Calu3 (cell line): ENCODE measurements around the gene CHN2. TPM values are rescaled to one million over a fixed set of nuclear protein-coding genes. Genes with fewer than 3 reads are reported as not detected.

ENCODE experiments used
- BruUV-seq: library from RNA; stranded (reverse); fragments of 400-500 nt; replicated peaks from 2 replicates; lab custom pipeline; 2021; lab: Mats Ljungman, UMichigan
- CTCF ChIA-PET: fragments of 300-600 bp; sonication (Branson Sonifier 250); formaldehyde crosslinking; loops from one replicate; lab custom pipeline; 2022; ENCODE audit warnings: antibody characterized with exemption; lab: Charles Lee
- DNase-seq: peaks from one replicate; pipeline ENCODE4 v3.0.0; 2022
- H3K27ac Mint-ChIP-seq: one replicate; pipeline ENCODE4 v1.8.0; 2022; ENCODE audit warnings: mixed read lengths; ENCODE audit not compliant: unreplicated experiment
- H3K27me3 Mint-ChIP-seq: one replicate; pipeline ENCODE4 v1.8.0; 2022; ENCODE audit warnings: mixed read lengths; ENCODE audit not compliant: unreplicated experiment
- H3K36me3 Mint-ChIP-seq: one replicate; pipeline ENCODE4 v1.8.0; 2022; ENCODE audit warnings: mild to moderate bottlenecking, moderate library complexity, mixed read lengths; ENCODE audit not compliant: insufficient read depth, unreplicated experiment
- H3K4me1 Mint-ChIP-seq: one replicate; pipeline ENCODE4 v1.8.0; 2022; ENCODE audit warnings: mild to moderate bottlenecking, low read depth, mixed read lengths; ENCODE audit not compliant: unreplicated experiment
- H3K4me3 Mint-ChIP-seq: one replicate; pipeline ENCODE4 v1.8.0; 2022; ENCODE audit warnings: mild to moderate bottlenecking, low read depth, moderate library complexity, mixed read lengths; ENCODE audit not compliant: unreplicated experiment
- H3K9me3 Mint-ChIP-seq: one replicate; pipeline ENCODE4 v1.8.0; 2022; ENCODE audit warnings: low read depth, mixed read lengths; ENCODE audit not compliant: unreplicated experiment
- intact Hi-C: fragments of 100-400 bp; cut with micrococcal nuclease; formaldehyde crosslinking; loops from one replicate; pipeline ENCODE4 v1.10.0; 2022; ENCODE audit not compliant: unreplicated experiment
- total RNA-seq: library from RNA; stranded (reverse); gene quantifications from 2 replicates; pipeline ENCODE4 v1.2.3, GENCODE V29; 2022
- TF ChIP-seq, protein P1 (sequence below): fragments of 200-600 bp; IDR thresholded peaks from one replicate; pipeline ENCODE4 v1.8.0; 2022; ENCODE audit warnings: antibody characterized with exemption; ENCODE audit not compliant: unreplicated experiment

The CHN2 gene
- total RNA-seq, 1 experiment from 2014 or later: 12.4 TPM

GRCh38 chr7:29434380-29434768 lies 239.8 kb downstream of the CHN2 start:
- intact Hi-C loops: no loop called here
- TF ChIP-seq, protein P1, sequence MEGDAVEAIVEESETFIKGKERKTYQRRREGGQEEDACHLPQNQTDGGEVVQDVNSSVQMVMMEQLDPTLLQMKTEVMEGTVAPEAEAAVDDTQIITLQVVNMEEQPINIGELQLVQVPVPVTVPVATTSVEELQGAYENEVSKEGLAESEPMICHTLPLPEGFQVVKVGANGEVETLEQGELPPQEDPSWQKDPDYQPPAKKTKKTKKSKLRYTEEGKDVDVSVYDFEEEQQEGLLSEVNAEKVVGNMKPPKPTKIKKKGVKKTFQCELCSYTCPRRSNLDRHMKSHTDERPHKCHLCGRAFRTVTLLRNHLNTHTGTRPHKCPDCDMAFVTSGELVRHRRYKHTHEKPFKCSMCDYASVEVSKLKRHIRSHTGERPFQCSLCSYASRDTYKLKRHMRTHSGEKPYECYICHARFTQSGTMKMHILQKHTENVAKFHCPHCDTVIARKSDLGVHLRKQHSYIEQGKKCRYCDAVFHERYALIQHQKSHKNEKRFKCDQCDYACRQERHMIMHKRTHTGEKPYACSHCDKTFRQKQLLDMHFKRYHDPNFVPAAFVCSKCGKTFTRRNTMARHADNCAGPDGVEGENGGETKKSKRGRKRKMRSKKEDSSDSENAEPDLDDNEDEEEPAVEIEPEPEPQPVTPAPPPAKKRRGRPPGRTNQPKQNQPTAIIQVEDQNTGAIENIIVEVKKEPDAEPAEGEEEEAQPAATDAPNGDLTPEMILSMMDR: no peak
- Mint-ChIP-seq H3K27me3 (no peaks in the 10 kb centered on the region), H3K4me1 (no peaks in the 10 kb centered on the region), H3K4me3 (no peak overlapping the region), H3K36me3 (no peaks in the 10 kb centered on the region), H3K9me3 (no peaks in the 10 kb centered on the region), H3K27ac (no peak overlapping the region)
- DNase-seq: no peak
- CTCF ChIA-PET: no interaction called here
- BruUV-seq: no TSS peak

DNA sequence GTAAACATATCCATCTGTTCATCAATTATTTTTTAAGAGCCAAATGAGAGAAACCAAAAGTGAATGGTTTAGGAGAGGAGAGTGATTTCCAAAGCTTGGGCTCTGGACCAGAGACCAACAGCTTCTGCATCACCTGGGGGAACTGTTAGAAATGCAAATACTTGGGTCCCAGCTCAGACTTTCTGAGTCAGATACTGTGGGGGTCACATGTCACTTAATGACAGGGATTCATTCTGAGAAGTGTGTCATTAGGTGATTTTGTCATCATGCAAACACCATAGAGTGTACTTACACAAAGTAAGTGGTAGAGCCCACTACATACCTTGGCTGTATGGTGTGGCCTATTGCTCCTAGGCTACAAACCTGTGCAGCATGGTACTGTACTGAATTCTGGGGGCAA lies 240.6 kb downstream of the CHN2 start:
- no peak overlapping the region for H3K27ac Mint-ChIP-seq
- no peaks in the 10 kb centered on the region for H3K36me3 Mint-ChIP-seq
- TF ChIP-seq, protein P1: no peak

GRCh38 chr7:29435902-29436301 lies 241.3 kb downstream of the CHN2 start:
- Mint-ChIP-seq H3K4me3 (no peak overlapping the region), H3K9me3 (no peaks in the 10 kb centered on the region), H3K36me3 (no peaks in the 10 kb centered on the region), H3K27ac (no peak overlapping the region), H3K4me1 (no peaks in the 10 kb centered on the region), H3K27me3 (no peaks in the 10 kb centered on the region)
- BruUV-seq: no TSS peak
- TF ChIP-seq, protein P1: no peak
- CTCF ChIA-PET: interaction anchor here (0.6 kb wide), 1 partner anchor 30 kb away, joined by 5 read pairs; no protein-coding TSS in a partner anchor
- intact Hi-C loops: no loop called here
- DNase-seq: no peak

More for the DNA sequence above, 240.6 kb downstream of the CHN2 start:
- Mint-ChIP-seq H3K27me3 (no peaks in the 10 kb centered on the region), H3K4me3 (no peak overlapping the region), H3K4me1 (no peaks in the 10 kb centered on the region), H3K9me3 (no peaks in the 10 kb centered on the region)
- DNase-seq: no peak
- BruUV-seq: no TSS peak
- CTCF ChIA-PET: interaction anchor here (0.6 kb wide), 1 partner anchor 30 kb away, joined by 5 read pairs; no protein-coding TSS in a partner anchor
- intact Hi-C loops: no loop called here

- no peaks in the 10 kb centered on the region for H3K27me3 Mint-ChIP-seq
- H3K9me3 Mint-ChIP-seq: no peaks in the 10 kb centered on the region
- CTCF ChIA-PET: no interaction called here
- no peak for DNase-seq
- no TSS peak for BruUV-seq
- peaks cover 9% of the 10 kb centered on the region for H3K4me1 Mint-ChIP-seq
- no peaks in the 10 kb centered on the region for H3K36me3 Mint-ChIP-seq
- no peak overlapping the region for H3K27ac Mint-ChIP-seq
- H3K4me3 Mint-ChIP-seq: no peak overlapping the region
- intact Hi-C loops: no loop called here
- TF ChIP-seq, protein P1: no peak
Measured at GRCh38 chr7:29442146-29442545, 247.6 kb downstream of the CHN2 start.
